Medulla oblongata (tissue), 1 donor: ENCODE measurements around the gene NDUFA13.
A peak's percentile ranks its signal among the peaks of the same experiment; 100 is the strongest.
"Not testable (repeated sequence)": the region's sequence is repeated elsewhere in the genome, so short reads cannot be mapped to it uniquely, and the experiment has no call there.

Experiments
- DNase-seq: peaks from one replicate; pipeline ENCODE4 v3.0.0-alpha.2; 2015; ENCODE audit errors: extremely low spot score

NDUFA13 gene

DNA sequence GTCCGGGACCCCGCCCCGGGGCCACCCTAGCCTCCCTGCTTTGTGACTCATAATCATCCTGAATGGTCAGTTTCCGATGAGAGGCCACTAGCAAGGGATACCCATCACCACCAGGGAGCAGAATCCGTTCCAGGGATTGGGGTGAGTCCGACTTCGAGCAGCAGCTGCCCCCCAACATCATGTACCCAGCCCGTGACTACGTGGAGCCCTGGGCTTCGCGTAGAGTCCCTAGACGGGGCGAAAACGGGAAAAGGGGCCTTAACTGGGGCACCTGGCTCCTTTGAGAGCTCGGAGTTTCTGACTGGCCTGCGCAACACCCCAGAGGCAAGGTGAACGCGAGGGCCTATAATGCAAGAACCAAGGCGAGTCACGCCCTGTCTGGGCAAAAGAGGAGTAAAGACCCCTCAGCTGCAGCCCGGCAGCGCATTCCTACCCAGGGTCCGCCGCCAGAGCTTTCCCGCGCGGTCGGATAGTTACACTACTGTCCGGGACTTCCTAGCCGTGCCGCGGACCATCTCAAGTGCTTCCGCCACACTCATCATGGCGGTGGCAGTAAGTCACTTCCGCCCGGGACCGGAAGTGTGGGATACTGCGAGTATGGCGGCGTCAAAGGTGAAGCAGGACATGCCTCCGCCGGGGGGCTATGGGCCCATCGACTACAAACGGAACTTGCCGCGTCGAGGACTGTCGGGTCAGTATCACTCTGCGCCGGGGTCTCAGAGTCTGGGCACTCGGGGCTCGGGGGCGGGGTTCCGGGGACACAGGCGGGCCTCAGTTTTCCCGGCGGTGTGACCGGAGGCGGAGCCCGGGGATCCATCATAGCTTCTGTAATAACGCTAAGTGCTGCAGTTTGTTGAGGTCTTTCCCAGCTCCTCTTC is at the start of gene NDUFA13:
Gene NDUFA13, plus strand, starts transcription at position 584 of the 878 bp plus-strand sequence. Its CDS starts 14 bp downstream, at position 598.
- DNase-seq, result peak; percentile 96

DNA sequence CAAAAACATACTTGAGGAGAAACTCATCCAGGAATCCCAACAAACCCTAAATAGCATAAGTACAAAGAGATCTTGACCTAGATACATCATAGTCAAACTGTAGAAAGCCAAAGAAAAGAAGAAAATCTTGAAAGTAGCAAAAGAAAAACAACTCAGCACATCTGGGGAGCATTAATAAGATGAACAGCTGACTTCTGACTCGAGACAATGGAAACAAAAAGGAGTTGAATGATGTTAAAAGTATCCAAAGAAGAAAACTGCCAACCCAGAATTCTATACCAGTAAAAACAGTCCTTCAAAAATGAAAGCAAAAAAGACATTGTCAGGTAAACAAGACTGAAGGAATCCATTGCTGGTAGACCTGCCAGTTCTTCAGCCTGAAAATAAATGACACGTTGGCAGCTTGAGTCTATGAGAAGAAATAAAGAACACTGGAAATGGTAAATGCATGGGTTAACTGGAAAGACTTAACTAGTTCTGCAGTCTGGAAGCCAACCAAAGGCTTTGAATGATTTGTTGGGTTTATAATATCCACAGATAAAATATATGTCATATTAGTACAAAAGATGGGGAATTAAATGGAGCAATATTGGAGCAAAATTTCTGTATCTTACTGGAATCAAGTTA is 47.5 kb upstream of the NDUFA13 start:
- no peak for DNase-seq

DNA sequence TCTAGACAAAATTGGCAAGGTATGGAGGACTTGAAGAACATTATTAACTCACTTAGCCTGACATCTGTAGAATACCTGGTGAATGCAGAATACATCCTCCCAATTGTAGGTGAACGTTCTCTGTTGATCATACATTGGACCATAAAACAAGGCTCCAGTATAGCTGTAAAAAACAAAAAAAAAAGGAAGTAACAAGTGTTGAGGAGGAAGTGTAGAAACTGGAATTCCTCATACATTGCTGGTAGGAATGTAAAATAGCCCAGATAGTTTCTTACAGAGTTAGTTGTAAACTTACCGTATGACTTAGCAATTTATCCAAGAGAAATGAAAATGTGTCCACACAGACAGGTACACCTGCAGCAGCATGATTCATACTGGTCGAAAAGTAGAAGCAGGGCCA is 45.4 kb upstream of the NDUFA13 start:
- DNase-seq, result no peak

DNA sequence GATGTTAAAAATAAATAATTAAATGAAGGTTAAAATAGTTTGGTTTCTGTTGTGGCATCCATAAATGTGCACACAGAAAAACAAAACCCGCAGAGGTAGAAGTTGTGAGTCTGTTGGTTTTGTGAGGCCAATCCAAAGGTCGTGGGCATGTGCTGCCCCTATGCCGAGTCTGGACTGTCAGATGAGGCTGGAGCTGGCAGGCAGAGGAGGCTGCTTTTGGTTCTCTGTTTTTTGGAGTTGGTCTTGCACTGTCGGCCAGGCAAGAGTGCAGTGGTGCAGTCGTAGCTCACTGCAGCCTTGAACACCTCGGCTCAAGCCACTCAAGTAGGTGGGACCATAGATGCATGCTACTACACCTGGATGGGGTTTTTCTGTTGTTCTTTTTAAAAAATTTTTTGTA is 44.3 kb upstream of the NDUFA13 start:
- DNase-seq, result no peak

DNA sequence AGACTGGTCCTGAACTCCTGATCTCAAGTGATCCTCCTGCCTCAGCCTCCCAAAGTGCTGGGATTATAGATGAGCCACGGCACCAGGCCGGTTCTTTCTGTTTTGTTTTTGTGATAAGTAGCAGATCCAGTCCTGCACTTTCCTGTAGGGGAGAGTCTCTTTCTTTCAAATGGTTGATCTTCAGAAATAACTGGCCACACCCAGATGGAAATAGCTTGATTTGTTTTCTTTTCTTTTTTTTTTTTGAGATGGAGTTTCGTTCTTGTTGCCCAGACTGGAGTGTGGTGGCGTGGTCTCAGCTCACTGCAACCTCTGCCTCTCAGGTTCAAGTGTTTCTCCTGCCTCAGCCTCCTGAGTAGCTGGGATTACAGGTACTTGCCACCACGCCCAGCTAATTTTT is 43.9 kb upstream of the NDUFA13 start:
- not testable (repeated sequence) for DNase-seq

DNA sequence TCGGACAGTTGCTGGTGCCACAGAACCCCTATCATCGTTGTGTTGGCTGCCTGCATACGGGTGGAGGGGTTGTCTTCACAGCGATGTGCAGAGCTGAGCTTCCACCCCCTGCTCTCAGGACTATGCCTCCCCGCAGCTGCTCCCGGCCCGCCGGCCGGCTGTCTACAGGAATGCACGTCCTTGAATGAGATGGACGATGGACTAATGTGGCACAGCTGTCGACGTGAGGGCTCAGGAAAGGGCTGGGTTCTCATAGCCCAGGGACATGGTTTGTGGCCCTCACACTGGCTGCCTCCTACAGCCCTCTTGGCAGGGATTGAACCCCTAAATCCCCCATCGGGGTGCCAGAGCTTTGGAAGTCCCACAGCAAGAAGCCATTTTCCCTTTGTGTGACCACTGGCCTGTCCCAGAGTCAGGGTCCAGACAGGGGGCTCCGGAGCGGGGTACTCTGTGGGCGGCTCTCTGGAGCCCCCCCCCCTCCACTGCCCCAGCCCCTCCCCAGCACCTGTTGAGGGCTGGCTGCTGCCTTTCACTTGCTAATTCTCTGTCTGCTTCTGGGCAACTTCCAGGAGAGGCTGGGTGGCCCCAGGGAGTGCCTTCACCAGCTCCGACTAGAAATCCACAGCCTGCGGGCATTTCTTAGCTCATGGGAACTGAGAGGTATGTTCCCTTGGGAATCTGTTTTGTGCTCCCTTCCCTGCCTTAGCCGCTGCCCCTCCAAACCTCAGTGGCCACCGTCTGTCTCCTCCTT is 40.8 kb upstream of the NDUFA13 start:
- DNase-seq, result no peak

DNA sequence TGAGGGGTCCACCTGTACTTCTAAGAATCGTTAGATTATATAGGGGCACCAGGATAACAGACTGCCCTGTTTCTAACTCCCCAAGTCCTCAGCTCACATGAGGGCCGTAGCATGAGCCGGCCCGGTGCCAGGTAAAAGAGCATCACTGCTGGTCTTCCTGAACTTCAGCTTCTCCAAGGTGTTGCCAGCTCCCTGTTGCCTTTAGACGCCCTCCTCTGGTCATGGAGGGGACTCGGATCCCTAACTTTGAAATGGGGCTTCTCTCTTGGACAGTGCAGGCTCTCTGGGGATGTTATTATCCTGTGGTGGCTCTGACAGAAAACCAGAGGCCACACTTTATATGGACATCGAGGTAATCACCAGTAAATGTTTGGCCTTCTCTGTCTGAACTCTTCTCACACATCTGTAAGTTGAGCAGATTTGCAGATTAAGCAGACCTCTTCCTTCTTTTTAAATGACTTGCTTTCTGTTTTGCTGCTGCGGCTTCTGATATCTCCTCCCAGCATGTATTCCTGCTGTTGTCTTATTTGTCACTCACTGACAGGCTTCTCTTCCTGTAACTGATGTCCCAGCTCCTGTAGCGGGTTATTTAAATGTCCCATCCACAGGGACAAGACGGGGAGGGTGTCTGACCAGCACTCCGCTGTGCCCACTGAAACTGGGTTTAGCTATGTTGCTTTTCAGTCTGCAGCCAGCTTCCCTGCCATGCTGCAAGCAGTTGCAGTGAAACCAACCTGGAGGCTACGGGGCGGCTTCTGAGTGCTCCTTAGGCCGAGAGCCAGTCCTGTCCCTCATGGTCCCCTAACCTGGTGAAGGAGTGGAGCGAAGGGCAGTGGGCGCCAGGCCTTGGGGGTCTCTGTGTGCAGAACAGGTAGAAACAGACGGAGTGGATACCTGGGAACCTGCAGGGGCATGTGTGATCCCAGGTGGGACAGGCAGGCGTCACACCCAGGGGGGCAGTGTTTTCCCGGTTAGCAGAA is 39.9 kb upstream of the NDUFA13 start:
- DNase-seq, result no peak

DNA sequence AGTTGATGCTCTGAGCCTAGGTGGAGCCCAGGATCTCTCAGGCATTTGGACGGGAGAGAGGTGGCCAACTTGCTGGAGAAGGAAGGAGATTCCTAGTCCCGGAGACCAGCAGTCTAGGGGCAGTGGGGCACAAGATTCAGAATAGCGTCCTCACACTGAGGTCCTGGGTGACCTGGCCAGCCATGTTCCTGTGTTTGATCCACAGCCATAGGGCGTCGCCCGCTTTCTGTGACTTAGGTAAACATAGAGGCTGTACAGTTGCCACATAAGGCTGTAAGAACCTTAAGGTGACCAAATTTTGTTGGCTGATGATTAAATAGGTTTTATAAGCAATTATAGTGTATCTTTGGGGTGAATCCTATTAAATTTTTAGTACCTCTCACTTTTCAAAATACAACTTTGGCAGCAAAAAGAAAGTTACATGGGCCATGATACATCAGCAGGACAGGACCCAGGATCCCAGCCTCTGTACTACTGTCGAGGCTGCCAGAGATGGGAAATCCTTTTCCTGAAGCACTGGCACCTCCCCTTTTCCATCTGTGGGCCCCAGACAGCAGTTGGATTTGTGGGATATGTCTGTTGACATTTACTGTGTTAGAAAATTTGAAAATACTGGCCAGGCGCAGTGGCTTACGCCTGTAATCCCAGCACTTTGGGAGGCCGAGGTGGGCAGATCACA is 38.2 kb upstream of the NDUFA13 start:
- no peak for DNase-seq

DNA sequence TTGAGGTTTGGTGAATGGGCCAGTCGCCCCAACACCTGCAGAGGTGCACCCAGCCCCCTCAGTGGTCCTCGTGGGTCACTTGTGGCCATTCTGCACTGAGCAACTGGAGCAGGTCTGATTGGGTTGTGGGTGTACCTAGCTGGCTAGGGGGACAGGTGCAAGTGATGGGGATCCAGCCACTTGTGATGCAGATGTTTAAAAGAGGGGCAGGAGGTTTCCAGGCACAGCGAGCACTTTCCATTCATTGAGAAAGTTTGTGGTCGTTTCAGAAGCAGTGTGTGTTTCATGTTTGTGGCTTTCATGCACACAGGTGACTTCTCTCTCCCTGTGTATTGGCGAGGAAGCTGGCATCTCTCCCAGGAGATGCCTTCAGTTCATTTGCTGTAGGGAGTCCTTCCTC is 35.3 kb upstream of the NDUFA13 start:
- DNase-seq, result no peak

DNA sequence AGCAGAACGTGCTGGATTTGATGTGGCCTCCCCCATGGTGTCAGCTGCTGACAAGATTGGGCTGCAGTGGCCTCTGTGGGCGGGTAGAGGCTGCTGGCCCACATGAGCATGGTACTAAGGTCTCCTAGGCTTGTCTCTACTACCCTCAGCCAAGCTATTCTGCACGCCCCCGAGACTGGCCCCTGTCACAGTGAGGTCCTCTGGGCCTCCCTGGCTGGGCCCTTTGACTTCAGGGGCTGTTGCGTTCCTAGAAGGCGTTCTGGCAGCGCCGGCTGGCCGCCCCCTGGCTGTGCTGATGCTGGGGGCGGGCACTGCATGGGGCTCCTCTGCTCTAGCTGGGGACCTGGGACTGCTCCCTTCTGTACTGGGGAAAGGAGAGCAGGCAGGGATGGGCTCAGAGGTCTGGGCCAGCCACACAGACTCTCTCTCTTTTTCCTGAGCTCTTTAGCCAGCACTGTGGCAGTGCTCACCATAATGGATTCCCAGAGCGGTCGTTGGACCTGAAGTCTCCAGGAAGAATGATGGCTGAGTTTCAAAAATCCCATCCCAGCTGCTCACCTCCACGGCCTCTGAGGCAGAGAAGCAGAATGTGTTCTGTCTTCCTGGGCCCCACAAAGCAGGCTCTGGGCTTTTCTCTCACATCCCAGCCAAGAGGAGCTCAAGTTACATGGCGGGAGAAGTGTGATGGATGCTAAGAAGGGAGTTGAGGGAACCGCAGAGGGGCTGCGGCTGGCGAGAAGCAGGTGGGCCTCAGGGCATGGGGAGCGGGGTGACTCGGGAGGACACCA is 33.0 kb upstream of the NDUFA13 start:
- no peak for DNase-seq

DNA sequence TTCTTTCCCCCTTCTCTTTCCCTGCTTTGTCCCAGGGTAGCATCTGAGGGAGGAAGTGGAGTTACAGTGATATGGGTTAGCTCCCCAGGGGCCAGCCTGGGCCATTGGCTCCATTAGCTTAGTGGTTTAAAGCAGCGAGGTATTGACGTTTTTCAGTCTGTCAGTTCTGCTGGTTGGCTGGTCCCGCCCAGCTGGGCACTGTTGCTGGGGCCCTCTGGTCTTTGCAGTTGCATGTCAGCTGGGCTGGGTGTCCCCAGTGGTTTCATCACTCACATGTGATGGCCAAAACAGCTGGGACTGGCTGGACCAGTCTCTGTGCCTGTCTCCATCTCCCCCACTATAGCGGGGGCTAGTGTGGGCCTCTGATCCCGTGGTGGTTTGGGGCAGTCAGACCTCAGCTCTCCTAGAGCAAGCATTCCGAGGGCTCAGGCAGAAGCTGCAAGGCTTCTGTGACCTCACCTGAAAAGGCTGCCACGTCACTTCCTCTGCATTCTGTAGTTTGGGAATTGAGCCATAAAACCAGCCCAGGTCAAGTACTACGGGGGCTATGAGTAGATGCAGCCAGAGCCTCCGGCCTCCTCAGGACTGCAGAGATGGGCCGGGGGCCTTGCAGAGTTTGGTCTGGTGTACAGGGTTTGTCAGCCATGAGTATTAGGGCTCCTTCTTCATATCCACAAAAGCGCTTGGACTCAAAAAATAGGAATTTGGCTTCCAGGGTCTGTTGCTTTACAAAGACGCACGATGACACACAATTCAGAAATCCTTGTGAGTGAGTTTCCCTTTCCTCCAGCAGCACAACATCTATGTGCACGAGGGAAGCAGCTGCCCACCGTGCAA is 30.6 kb upstream of the NDUFA13 start:
- no peak for DNase-seq

DNA sequence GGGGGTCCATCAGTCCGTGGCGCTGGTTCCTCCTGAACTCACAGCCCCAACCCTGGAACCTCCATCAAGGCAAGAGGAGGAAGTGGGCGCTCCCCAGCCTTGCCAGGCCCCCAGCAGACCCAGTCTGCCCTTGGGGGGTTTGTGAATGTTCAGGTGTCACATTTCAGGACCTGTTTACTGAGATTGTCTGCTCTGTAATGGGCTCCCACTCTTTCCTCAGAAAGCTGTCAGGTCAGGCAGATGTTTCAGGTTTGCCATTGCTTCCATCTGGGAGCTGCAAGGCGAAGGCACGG is 30.1 kb upstream of the NDUFA13 start:
- no peak for DNase-seq

DNA sequence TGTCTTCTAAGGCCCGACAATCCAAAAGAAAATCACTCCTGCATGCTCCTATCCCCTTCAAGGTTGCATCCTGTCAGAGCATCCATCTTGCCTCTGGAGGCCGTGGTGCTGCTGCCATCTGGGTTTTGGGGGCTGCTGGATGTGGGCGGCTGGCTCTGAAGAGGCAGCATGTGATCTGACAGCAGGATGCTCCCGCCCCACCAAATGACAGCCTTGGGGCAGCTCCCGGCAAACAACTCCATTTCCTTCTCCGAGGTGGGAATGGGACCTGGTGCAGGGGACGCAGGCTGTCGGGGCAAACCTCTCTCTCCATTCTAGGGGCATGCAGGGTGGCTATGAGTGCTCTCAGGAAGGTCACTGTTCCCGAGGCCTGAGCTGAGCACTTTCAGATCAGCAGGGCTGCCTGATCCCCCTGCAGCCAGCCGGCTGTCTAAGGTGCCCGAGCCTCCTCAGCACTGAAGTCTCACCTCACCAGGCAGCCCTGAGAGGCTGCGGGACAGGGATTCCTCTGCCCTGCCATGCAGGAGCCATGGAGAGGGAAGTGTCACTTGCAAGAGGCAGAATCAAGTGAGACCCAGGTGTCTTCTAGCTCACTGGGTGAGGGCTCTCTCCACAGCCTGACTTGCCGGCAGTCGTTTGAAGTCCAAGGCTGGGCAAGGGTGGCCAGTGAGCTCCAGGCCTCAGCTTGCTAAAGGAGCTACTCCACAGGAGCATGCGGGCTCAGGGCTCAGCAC is 29.5 kb upstream of the NDUFA13 start:
- no peak for DNase-seq

DNA sequence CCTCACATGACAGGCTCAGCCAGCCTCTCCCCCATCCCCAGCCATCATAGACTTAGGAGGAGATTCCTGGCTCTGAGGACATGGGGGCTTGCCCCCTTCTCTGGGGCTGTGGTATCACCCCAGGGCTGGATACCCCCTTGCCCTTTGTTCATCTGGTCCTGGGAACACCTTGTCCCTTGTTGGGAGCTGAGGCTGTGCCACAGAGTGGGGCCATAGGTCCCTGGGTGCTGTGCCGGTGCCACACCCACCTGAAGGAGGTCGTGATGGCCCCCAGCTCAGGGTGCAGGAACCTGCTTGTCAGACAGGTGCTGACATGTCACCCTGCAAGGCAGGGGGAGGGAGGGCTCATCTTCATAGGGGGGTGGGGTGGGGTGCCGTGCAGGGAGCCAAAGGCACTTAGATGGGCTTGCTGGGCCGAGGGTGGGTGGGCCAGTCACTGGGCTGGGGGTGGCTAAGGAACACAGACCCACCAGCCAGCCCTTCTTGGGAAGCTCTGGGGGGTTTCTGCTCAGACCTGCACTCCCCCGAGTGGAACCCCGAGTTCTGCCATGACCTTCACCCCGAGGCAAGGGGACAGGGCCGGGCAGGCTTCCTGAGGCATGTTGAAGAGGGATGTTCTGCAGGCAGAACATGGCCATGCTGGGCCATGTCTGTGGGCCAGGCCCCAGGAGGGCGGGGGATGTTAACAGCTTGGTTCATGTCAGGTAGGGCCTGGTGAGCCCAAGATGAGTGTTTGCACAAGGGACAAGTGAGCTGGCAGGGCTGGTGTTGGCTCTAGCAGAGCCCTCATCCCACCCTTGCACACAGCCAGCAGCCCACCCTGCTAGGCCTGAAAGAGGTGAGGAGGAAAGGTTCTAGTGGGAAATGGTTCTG is 28.7 kb upstream of the NDUFA13 start:
- no peak for DNase-seq

DNA sequence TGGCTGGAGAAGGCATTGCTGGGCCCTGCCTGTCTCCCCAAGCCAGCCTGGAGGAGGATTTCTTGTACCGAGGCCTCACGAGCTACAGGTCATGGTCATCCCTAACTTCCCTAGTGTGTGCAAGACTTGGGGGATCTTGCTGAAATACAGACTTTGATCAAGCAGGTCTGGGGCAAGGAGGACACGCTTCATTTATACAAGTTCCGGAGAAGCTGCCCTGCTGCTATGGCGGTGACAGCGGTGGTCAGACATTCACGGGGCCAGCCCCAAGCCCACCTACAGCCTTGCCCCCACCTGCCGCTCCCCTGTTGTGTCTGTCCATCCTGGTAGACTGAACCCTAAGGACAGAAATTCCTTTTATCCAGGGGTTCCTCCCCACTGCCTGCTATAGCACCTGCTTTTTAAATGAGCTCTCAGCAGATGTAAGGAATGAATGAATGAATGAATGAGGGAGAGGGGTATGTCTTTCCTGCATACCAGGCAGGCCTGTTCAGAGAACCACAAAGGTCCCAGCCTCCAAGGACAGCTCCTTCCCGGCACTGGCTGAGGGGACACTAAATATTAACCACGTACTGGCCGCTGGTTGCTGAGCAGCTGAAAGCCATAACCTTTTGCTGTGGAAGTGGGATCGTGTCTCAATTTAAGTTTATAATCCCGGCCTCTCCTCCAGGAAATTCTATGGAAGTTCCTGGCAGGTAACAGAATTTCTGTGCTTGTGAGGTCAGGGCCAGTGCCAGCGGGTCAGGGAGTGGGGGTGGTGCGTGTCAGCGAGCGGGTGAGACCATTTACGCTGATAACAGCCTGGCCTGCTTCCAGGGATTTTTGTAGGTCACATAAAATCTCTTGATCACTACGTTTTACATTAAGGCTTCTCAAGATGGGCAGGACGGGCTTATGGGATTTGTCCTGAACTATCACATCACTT is 27.8 kb upstream of the NDUFA13 start:
- no peak for DNase-seq

DNA sequence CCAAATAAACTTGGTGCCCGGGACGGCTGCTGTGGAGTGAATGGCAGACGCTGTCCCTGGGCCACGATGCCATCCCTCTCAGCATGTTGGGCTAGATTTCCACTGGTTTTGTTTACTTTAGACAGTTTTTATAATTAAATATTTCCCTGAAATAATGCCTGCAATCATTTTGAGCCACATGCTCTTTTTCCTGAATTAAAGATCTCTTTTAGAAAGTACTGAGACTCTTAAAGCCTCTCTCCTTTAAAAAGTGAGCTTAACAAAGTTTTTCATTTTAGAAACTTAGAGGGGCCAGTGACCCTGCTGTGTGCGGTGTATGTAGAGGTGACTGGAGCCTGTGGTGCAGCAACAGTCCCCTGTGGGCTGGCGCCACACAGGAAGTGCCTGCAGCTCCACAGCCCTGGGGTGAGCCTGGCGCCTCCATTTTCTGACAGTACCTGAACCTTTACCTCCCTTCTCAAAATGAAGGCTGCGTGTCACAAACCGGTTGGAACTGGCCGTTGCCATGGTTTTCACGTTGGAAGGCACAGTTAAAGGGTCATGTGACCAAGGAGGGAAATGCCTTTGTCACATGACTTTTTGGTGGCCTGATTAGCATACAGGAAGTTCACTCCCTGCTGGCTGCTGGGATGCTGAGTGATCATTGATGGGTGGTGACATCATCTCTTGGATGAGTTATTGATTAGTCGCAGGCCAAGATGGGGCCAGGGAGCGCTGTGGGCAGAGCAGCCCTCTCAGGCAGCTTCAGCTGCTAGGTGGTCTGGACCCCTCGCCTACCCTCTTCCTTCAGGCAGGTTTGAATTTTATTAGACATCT is 26.9 kb upstream of the NDUFA13 start:
- peak; percentile 85 for DNase-seq
